GM18517 (cell line): Measurements from ENCODE around the gene SEMA3A.
"Not testable (repeated sequence)": the region's sequence is repeated elsewhere in the genome, so short reads cannot be mapped to it uniquely, and the experiment has no call there.

Source experiments
- ATAC-seq: cut with Tn5 transposase; IDR thresholded peaks from one replicate; pipeline ENCODE4 v1.9.1; 2021; ENCODE audit warnings: mild to moderate bottlenecking, moderate library complexity; ENCODE audit not compliant: unreplicated experiment

Gene SEMA3A

GRCh38 chr7:84157171-84157570, 37.4 kb downstream of the SEMA3A start:
- no peak for ATAC-seq

GRCh38 chr7:84154991-84155781, 39.4 kb downstream of the SEMA3A start:
- ATAC-seq = no peak

DNA sequence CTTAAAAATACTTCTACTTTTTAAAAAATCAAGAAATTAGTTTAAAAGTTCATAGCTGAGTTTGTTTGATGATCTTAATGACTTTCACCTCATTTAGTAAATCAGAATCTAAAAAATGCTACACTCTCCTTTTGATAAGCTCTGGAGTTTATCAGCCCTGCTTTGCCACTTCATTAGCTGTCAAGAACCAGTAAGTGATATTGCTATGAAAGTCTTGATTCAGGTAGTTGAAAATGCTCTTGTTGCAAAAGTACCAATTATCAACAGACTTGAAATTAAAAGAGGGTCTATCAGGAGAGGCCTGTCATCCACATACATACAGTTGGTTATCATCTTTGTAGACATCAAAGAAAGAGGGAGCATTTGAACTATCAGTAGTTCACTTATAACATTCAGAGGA, 41.6 kb downstream of the SEMA3A start:
- no peak for ATAC-seq

DNA sequence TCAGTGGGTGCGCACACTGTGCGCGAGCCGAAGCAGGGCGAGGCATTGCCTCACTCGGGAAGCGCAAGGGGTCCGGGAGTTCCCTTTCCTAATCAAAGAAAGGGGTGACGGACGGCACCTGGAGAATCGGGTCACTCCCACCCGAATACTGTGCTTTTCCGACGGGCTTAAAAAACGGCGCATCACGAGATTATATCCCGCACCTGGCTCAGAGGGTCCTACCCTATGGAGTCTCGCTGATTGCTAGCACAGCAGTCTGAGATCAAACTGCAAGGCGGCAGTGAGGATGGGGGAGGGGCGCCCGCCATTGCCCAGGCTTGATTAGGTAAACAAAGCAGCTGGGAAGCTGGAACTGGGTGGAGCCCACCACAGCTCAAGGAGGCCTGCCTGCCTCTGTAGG, 44.2 kb downstream of the SEMA3A start:
- ATAC-seq = not testable (repeated sequence)

- no peak for ATAC-seq
These were observed 45.0 kb downstream of the SEMA3A start for GRCh38 chr7:84149573-84149972.

- no peak for ATAC-seq
These were observed 48.7 kb downstream of the SEMA3A start for GRCh38 chr7:84145892-84146291.

DNA sequence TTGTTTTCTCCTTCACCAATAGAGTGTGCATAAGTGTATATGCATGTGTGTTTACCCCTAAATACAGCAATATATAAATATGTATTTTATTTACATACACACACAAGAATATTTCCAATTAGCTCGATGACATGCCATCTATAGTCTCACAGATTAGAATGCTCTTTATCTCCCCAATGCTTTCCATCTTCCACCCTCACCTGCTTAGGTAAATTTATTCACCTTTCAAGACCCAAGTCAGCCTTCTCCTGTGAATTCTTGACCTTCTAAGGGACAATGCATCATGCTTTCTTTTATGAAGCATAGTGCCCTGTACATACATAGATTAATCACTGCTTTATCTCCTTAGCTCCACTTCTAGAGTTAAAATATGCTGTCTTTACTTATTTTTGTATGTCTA, 49.7 kb downstream of the SEMA3A start:
- ATAC-seq = no peak

GRCh38 chr7:84144480-84144879, 50.1 kb downstream of the SEMA3A start:
- no peak for ATAC-seq

DNA sequence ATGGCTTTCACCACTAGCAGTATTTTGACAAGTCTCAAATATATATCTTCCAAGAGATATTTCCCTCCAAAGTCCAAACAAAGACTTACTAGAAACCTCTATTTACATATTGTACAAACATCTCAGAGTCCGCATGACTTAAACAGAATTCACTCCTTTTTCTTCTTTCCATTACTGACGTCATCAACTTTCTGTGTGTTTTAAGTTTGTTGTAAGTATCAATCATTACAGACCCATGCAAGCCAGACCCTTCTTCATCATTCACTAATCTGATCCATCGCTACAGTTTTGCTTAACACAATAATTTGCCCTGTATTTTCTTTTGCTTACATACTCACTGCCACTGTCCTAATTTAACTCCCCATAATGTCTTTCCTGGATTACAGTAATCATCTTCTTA, 51.9 kb downstream of the SEMA3A start:
- no peak for ATAC-seq

GRCh38 chr7:84139986-84140729, 54.4 kb downstream of the SEMA3A start:
- no peak for ATAC-seq

DNA sequence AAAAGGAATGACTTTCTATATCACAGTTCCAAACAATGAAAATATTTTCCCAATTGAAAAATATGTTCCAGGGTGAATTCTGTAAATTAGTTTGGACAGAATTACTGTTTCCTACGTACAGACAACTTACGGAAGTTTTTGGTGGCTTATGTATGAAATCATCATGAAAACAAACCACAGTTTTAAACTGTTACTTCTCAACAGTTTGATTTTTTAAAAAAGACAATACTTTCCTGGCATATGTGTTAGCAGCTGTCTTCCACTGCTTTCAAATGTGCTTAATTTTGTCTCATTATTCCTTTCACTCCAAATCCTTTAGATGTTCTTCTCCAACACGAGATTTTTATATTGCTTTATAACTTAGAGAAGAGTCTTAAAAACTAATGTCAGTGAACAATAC, 56.2 kb downstream of the SEMA3A start:
- ATAC-seq = no peak

DNA sequence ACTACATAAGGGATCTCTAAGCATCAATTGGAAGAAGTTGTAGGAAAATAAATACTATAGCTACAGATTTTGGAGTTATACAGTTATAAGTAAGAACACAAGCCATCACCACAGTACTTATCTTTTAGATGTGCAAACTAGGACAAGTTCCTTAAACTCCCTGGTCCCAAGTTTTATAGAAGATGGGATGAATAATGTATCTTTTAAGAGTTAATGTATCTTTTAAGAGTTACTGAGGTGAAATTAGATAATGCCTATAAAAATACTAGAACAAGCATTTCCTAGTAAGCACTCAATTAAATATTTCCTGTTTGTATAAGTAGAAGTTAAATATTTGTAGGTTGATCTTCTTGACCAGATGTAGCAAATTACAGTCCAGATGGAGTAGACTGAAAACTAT, 56.8 kb downstream of the SEMA3A start:
- no peak for ATAC-seq

- ATAC-seq = no peak
These were observed 57.8 kb downstream of the SEMA3A start for GRCh38 chr7:84136809-84137208.

GRCh38 chr7:84136336-84136735, 58.3 kb downstream of the SEMA3A start:
- no peak for ATAC-seq

DNA sequence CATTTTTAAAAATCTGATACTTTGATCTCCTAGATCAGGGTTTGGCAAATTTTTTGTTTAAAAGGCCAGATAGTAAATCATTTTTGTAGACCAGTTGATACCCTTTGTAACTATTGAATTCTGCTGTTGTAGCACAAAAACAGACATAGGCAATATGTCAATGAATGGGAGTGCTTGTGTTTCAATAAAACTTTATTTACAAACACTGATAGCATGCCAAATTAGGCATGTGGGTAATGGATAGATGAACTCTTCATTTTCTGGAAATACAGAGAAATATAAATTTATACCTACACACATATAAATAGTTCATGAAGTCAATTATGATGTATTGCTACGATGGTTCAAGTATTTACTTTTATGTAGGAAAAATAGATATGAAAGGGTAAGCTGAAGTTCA, 60.4 kb downstream of the SEMA3A start:
- no peak for ATAC-seq

GRCh38 chr7:84125654-84126053, 68.9 kb downstream of the SEMA3A start:
- no peak for ATAC-seq

GRCh38 chr7:84123965-84124547, 70.5 kb downstream of the SEMA3A start:
- ATAC-seq = no peak

GRCh38 chr7:84122582-84123360, 71.8 kb downstream of the SEMA3A start:
- no peak for ATAC-seq

DNA sequence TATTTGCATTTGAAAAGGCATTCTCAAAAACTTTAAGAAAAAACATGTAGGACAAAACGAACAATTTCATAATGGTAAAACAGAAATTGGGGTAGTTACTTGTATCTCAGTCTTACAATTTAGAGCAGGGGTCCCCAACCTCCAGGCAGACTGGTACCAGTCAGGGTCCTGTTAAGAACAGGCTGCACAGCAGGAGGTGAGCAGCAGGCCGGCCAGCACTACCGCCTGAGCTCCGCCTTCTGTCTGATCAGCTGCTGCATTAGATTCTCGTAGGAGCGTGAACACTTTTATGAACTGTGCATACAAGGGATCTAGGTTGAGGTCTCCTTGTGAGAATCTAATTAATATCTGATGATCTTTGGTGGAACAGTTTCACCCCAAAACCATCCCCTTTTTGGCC, 77.3 kb downstream of the SEMA3A start:
- no peak for ATAC-seq

DNA sequence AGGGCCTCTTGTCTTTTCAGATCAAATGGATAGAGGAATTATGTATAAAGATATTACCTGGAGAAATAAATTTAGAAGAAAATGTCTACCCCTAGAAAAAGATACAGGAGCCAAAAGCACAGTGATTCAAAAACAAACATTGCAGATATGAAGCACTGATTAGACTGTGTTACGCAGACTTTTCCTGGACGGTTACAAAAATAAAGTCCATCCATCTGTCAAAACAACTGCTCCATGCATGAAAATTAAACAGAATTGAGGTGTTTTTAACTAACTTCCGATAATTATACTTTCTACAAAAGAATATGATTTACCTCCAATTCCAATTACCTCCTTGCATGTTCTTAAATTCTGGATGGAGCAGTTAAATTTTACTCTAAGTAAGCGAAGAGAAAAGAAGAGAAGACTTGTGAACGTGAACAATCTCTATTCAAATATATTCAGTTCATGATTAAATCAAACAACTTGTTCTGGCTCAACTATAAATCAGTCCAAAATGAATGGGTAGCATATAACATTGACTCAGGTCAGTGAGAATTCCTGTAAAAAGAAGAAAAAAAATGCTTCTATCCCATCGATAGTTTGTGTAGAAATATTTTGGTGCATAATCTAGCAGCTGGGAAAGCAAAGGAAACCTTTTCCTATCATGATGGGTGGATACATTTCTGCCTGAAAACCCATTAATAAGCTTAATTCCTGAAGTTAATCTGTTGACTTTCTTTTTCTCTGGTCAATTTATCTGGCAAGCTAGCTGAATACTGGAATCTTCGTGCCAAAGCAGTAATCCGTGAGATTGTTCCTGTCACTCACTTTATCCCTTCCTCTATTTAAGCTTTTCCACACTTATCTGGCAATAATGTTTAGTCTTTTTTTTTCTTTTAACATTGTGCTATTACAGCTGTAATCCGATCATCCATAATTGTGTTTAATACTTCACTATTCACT, 80.4 kb downstream of the SEMA3A start:
- ATAC-seq = no peak
